Measurements from ENCODE around the gene IL15RA.
A peak's percentile ranks its signal among the peaks of the same experiment; 100 is the strongest.

IL15RA gene

GRCh38 chr10:5977471-5978229, at the start of gene IL15RA:
TSS of gene IL15RA (minus strand) at chr10:5977543. CDS start at chr10:5977492, 51 bp downstream.
- peak in 1 of 2 experiments; percentile 65 for DNase-seq

- DNase-seq: no peak
Measured at GRCh38 chr10:6025683-6026255, 48.4 kb upstream of the IL15RA start.

GRCh38 chr10:6024334-6024682, 47.0 kb upstream of the IL15RA start:
- no peak for DNase-seq

GRCh38 chr10:6023661-6024333, 46.5 kb upstream of the IL15RA start:
- no peak for DNase-seq

GRCh38 chr10:6022660-6023059, 45.3 kb upstream of the IL15RA start:
- no peak for DNase-seq

- DNase-seq: no peak
Measured at GRCh38 chr10:6020826-6021225, 43.5 kb upstream of the IL15RA start.

GRCh38 chr10:6019796-6020195, 42.5 kb upstream of the IL15RA start:
- no peak for DNase-seq

GRCh38 chr10:6019010-6019782, 41.9 kb upstream of the IL15RA start:
- no peak for DNase-seq

- no peak for DNase-seq
Measured at GRCh38 chr10:6018422-6018821, 41.1 kb upstream of the IL15RA start.

- DNase-seq: no peak
Measured at GRCh38 chr10:6017781-6018354, 40.5 kb upstream of the IL15RA start.

- peak in 1 of 2 experiments; percentile 11 for DNase-seq
Measured at GRCh38 chr10:6014241-6014761, 37.0 kb upstream of the IL15RA start.

GRCh38 chr10:6013413-6014192, 36.3 kb upstream of the IL15RA start:
- no peak for DNase-seq

- DNase-seq: no peak
Measured at GRCh38 chr10:6012121-6012905, 35.0 kb upstream of the IL15RA start.

GRCh38 chr10:6011558-6011957, 34.2 kb upstream of the IL15RA start:
- DNase-seq: no peak

- DNase-seq: no peak
Measured at GRCh38 chr10:6010569-6010968, 33.2 kb upstream of the IL15RA start.

- no peak for DNase-seq
Measured at GRCh38 chr10:6009961-6010360, 32.6 kb upstream of the IL15RA start.

- no peak for DNase-seq
Measured at GRCh38 chr10:6009150-6009549, 31.8 kb upstream of the IL15RA start.

GRCh38 chr10:6008497-6009142, 31.3 kb upstream of the IL15RA start:
- DNase-seq: no peak

GRCh38 chr10:6006991-6007390, 29.6 kb upstream of the IL15RA start:
- no peak for DNase-seq

GRCh38 chr10:6006546-6006945, 29.2 kb upstream of the IL15RA start:
- DNase-seq: no peak
